ENCODE results near the gene PJA1.

DNA sequence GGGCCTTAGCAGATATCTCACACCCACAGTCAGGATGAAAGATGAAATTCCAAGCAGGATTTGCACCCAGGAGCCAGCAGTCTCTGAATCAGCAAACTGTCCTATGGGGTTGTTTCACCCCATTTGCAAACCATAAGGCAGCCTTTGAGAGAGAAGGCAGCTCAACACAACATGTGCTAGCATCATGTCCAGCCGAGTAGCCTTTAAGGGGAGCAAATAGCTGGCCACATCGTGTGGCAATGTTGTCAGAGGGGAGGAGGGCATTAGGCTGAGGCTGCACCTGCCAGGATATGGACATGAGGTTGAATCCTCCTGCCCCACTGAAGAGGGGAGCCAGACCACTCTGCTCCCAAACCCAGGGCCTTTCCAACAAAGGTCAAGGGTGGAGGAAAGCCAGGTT is 20.6 kb upstream of the PJA1 start:
- TF ChIP-seq, protein P1, sequence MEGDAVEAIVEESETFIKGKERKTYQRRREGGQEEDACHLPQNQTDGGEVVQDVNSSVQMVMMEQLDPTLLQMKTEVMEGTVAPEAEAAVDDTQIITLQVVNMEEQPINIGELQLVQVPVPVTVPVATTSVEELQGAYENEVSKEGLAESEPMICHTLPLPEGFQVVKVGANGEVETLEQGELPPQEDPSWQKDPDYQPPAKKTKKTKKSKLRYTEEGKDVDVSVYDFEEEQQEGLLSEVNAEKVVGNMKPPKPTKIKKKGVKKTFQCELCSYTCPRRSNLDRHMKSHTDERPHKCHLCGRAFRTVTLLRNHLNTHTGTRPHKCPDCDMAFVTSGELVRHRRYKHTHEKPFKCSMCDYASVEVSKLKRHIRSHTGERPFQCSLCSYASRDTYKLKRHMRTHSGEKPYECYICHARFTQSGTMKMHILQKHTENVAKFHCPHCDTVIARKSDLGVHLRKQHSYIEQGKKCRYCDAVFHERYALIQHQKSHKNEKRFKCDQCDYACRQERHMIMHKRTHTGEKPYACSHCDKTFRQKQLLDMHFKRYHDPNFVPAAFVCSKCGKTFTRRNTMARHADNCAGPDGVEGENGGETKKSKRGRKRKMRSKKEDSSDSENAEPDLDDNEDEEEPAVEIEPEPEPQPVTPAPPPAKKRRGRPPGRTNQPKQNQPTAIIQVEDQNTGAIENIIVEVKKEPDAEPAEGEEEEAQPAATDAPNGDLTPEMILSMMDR (IDR thresholded peaks at IDR 0.05) = no peak
- TF ChIP-seq POLR2A (IDR thresholded peaks at IDR 0.05) = no peak
- no peak for TF ChIP-seq EP300 (IDR thresholded peaks at IDR 0.05)
